ENCODE data around the gene DGUOK.
"Not testable (repeated sequence)": the region's sequence is repeated elsewhere in the genome, so short reads cannot be mapped to it uniquely, and the experiment has no call there.

DGUOK gene

GRCh38 chr2:73925853-73926492 lies 707 bp upstream of the DGUOK start:
- TF ChIP-seq POLR2AphosphoS5 (IDR thresholded peaks at IDR 0.05; ENCODE audit: low read depth, low read length) (no peak), TAF1 (IDR thresholded peaks at IDR 0.05; ENCODE audit: borderline replicate concordance, low read depth, low read length) (no peak), POLR2A (IDR thresholded peaks at IDR 0.05; ENCODE audit: low read depth, low read length) (no peak)
- FAIRE-seq (peak; percentile 33), DNase-seq (ENCODE audit: insufficient read length) (no peak)

- TF ChIP-seq TAF1 (IDR thresholded peaks at IDR 0.05; ENCODE audit: borderline replicate concordance, low read depth, low read length) = no peak
- no peak for FAIRE-seq
- no peak for DNase-seq (ENCODE audit: insufficient read length)
Observed at GRCh38 chr2:73927344-73927743, 664 bp downstream of the DGUOK start.

GRCh38 chr2:73928963-73929347 lies 2.3 kb downstream of the DGUOK start:
- TF ChIP-seq POLR2A (IDR thresholded peaks at IDR 0.05; ENCODE audit: low read depth, low read length) (no peak), TAF1 (IDR thresholded peaks at IDR 0.05; ENCODE audit: borderline replicate concordance, low read depth, low read length) (no peak), POLR2AphosphoS5 (IDR thresholded peaks at IDR 0.05; ENCODE audit: low read depth, low read length) (no peak)
- DNase-seq (ENCODE audit: insufficient read length) = no peak
- no peak for FAIRE-seq

- TF ChIP-seq POLR2AphosphoS5 (IDR thresholded peaks at IDR 0.05; ENCODE audit: low read depth, low read length) (no peak), TAF1 (IDR thresholded peaks at IDR 0.05; ENCODE audit: borderline replicate concordance, low read depth, low read length) (no peak), POLR2A (IDR thresholded peaks at IDR 0.05; ENCODE audit: low read depth, low read length) (no peak)
- no peak for FAIRE-seq
- DNase-seq (ENCODE audit: insufficient read length) = no peak
Observed at GRCh38 chr2:73930386-73930785, 3.7 kb downstream of the DGUOK start.

GRCh38 chr2:73931531-73932500 lies 5.1 kb downstream of the DGUOK start:
- TF ChIP-seq POLR2AphosphoS5 (IDR thresholded peaks at IDR 0.05; ENCODE audit: low read depth, low read length) = no peak
- no peak for TF ChIP-seq POLR2A (IDR thresholded peaks at IDR 0.05; ENCODE audit: low read depth, low read length)
- no peak for TF ChIP-seq TAF1 (IDR thresholded peaks at IDR 0.05; ENCODE audit: borderline replicate concordance, low read depth, low read length)
- no peak for DNase-seq (ENCODE audit: insufficient read length)

GRCh38 chr2:73933194-73933593 lies 6.5 kb downstream of the DGUOK start:
- FAIRE-seq (no peak), DNase-seq (ENCODE audit: insufficient read length) (no peak)
- TF ChIP-seq POLR2A (IDR thresholded peaks at IDR 0.05; ENCODE audit: low read depth, low read length) = no peak
- no peak for TF ChIP-seq TAF1 (IDR thresholded peaks at IDR 0.05; ENCODE audit: borderline replicate concordance, low read depth, low read length)
- no peak for TF ChIP-seq POLR2AphosphoS5 (IDR thresholded peaks at IDR 0.05; ENCODE audit: low read depth, low read length)

More at GRCh38 chr2:73931531-73932500, 5.1 kb downstream of the DGUOK start:
- no peak for FAIRE-seq

- DNase-seq (ENCODE audit: insufficient read length) = no peak
- no peak for FAIRE-seq
- TF ChIP-seq POLR2A (IDR thresholded peaks at IDR 0.05; ENCODE audit: low read depth, low read length) (no peak), POLR2AphosphoS5 (IDR thresholded peaks at IDR 0.05; ENCODE audit: low read depth, low read length) (no peak), TAF1 (IDR thresholded peaks at IDR 0.05; ENCODE audit: borderline replicate concordance, low read depth, low read length) (no peak)
Observed at GRCh38 chr2:73935641-73936040, 9.0 kb downstream of the DGUOK start.

GRCh38 chr2:73937103-73937885 lies 10.6 kb downstream of the DGUOK start:
- no peak for FAIRE-seq
- TF ChIP-seq TAF1 (IDR thresholded peaks at IDR 0.05; ENCODE audit: borderline replicate concordance, low read depth, low read length) = no peak
- DNase-seq (ENCODE audit: insufficient read length) = no peak

- FAIRE-seq = no peak
- TF ChIP-seq POLR2AphosphoS5 (IDR thresholded peaks at IDR 0.05; ENCODE audit: low read depth, low read length) (no peak), POLR2A (IDR thresholded peaks at IDR 0.05; ENCODE audit: low read depth, low read length) (no peak), TAF1 (IDR thresholded peaks at IDR 0.05; ENCODE audit: borderline replicate concordance, low read depth, low read length) (no peak)
- DNase-seq (ENCODE audit: insufficient read length) = no peak
Observed at GRCh38 chr2:73937899-73938298, 11.2 kb downstream of the DGUOK start.

GRCh38 chr2:73938718-73939352 lies 12.2 kb downstream of the DGUOK start:
- DNase-seq (ENCODE audit: insufficient read length) (no peak), FAIRE-seq (no peak)
- TF ChIP-seq POLR2A (IDR thresholded peaks at IDR 0.05; ENCODE audit: low read depth, low read length) = no peak
- no peak for TF ChIP-seq TAF1 (IDR thresholded peaks at IDR 0.05; ENCODE audit: borderline replicate concordance, low read depth, low read length)
- no peak for TF ChIP-seq POLR2AphosphoS5 (IDR thresholded peaks at IDR 0.05; ENCODE audit: low read depth, low read length)

- TF ChIP-seq POLR2A (IDR thresholded peaks at IDR 0.05; ENCODE audit: low read depth, low read length) (no peak), TAF1 (IDR thresholded peaks at IDR 0.05; ENCODE audit: borderline replicate concordance, low read depth, low read length) (no peak), POLR2AphosphoS5 (IDR thresholded peaks at IDR 0.05; ENCODE audit: low read depth, low read length) (no peak)
- DNase-seq (ENCODE audit: insufficient read length) (no peak), FAIRE-seq (no peak)
Observed at GRCh38 chr2:73939419-73939818, 12.7 kb downstream of the DGUOK start.

GRCh38 chr2:73940066-73940465 lies 13.4 kb downstream of the DGUOK start:
- not testable (repeated sequence) for DNase-seq (ENCODE audit: insufficient read length); FAIRE-seq

Data from GM12892 (cell line).